Stomach (tissue), 4 donors: ENCODE results near the gene MRC2.

ENCODE experiments used
- CTCF ChIP-seq, 7 experiments: fragments of 450-650 bp in 4 of 7; fragments of 200-600 bp in 3 of 7; sonication (generic) in 3 of 7; IDR thresholded peaks; one replicate each; pipeline ENCODE4 v1.5.1; 2016 to 2019; ENCODE audit warnings: antibody characterized with exemption in 7 of 7, control low read depth in 2 of 7, mild to moderate bottlenecking in 1 of 7
- POLR2A ChIP-seq, 4 donors: fragments of 450-650 bp; IDR thresholded peaks; one replicate each; pipeline ENCODE4 v1.6.1; 2016; ENCODE audit warnings: antibody characterized with exemption in 4 of 4, control low read depth in 2 of 4, mild to moderate bottlenecking in 1 of 4, moderate library complexity in 1 of 4
- POLR2AphosphoS5 ChIP-seq, 3 donors: sonication (generic); formaldehyde crosslinking; IDR thresholded peaks; one replicate each; pipeline ENCODE4 v1.6.1; 2016; ENCODE audit warnings: antibody characterized with exemption in 3 of 3

- TF ChIP-seq POLR2AphosphoS5 (IDR thresholded peaks at IDR 0.05) (no peak), POLR2A (IDR thresholded peaks at IDR 0.05) (no peak), CTCF (IDR thresholded peaks at IDR 0.05) (no peak)
Observed at GRCh38 chr17:62637809-62638208, 10.3 kb downstream of the MRC2 start.
